NCI-H2227 (cell line): ENCODE measurements around the gene ADGRL3.
A peak's percentile ranks its signal among the peaks of the same experiment; 100 is the strongest.
"Not testable (repeated sequence)": the region's sequence is repeated elsewhere in the genome, so short reads cannot be mapped to it uniquely, and the experiment has no call there.

Experiments
- DNase-seq: peaks from one replicate; lab custom pipeline; 2025; ENCODE audit not compliant: unreplicated experiment; lab: John Stamatoyannopoulos, UW

Gene ADGRL3

DNA sequence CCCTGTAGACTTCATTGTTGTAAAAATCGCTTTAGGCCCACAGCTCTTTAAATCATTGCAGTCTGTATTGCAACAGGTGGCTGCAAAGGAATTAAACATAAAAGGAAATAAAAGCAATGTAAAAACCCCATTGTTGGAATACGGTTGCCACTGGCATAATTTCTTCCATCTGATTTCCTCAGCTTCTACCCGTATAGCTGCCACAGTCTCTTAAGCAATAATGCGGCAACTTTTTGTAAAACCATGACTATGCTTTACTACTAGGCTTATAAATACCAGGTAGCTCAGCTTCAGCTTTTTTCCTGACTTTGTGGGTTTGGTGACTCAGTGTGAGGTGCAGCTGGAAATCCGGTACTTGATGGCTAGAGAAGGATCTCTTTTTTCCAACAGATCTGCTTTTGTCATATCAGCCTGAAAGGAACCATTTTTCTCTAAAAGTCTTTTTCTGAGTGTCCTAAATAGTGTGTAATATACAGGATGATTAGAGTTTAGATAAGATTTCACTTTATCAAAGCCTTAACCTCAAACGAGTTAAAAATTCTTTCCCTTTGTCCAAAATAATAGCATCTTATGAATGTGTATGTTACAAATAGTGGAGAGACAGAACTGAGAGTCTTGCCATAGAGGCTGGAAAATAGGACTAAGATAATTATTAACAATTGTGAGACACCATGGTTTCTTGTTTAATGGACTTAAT is 268.0 kb downstream of the ADGRL3 start:
- no peak for DNase-seq

DNA sequence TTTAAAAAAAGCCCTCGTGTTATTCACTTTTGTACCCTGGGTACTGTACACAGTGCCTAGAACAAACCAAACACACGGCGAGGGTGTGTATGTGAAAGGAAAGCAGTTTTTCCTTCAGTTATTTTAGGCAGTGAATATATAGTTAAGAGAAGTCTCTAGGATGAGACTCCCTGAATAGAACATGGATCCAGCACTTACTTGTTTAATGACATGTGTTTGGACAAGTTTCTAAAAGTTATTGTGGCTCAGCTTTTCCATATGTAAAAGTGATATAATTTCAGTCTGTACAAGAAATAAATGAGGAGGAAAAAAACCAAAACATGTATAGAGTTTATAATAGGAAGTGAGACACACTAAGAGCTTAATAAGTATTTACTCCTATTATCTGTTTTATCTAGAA is 273.2 kb downstream of the ADGRL3 start:
- DNase-seq = no peak

DNA sequence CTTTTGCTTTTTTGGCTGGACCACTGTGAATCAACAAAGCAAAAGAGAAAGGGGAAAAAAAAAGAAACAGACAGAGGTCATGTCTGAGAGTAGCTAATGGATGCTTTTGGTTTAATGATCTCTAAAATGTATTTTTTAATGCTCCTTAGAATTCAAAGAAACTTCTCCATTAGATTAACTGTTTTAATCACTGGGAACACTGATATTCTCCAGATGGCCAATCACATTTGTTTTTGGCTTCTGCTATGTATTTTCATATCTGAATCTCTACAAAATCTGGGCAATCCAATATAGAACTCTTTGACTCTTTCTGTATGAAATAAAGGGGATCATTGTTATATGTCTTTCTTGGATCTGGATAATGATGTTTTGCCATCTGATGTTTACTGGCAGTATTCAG is 278.2 kb downstream of the ADGRL3 start:
- DNase-seq = no peak

DNA sequence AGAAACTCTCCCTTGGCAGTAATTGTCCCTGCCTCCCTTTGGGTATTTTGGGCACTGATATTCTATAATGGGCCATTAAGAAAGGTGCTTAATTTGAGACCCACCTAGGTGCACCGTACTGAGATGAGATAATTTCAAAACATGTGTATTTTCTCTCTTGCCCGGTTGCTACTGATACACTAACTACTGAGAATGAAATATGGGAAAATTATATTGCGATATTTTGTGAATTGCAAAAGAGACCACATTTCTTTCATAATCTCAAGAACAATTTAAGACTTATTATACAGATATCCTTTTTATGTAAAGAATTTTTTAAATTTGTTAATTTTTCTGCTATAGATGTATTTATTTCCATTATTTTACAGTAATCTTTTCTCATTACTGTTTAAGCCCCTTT is 284.9 kb downstream of the ADGRL3 start:
- DNase-seq = no peak

DNA sequence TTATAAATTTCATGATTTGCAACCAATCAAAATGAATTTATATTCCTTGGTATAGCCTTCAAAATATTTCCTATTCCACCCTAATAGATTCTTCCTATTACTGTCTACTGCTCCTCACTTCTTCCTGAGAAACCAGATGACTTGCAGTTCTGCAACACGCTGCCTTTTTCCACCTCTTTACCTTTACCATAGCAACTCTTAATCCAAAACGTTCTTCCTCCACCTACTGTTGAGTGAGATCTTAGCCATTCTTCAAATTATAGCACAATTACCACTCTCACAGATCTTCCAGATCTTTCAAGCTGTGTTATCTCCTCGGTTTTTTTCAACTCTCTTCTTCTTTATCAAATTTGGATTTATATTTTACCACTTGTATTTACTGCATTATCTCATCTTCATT is 289.8 kb downstream of the ADGRL3 start:
- no peak for DNase-seq

DNA sequence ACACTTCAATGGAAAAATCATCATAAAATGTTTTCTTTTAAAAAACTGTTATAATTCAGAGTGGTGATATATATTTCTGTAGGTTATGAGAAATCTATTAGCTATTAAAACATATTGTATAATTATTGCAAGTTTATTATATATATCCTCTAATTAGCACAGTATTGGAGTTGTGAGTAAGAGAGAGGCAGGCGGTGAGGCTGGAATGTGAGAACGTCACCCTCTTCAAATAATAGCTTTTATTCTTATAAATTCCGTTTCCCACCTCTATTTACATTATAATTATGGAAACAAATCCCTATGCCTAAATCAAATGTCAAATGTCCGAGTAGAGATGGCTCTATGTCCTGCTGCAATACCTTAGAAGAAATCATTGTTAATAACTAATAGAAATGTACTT is 292.9 kb downstream of the ADGRL3 start:
- DNase-seq = no peak

DNA sequence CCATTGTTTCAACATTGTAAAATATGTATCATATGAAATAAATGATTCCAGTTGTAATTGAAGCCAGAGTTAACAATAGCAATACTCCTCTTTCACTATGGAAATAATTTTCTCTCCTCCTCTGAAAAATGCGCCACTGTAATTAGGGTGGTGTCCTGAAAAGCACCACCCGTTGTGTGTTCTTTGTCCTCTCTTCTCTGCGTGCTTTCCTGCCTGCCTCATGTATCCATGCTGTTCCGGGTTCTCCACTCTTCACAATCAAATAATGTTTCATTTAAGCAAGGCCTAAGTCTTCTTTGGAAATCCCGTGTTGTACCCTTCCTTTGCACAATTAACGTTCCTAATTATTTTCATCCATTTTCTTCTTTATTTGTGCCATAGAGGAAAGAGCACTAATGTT is 293.3 kb downstream of the ADGRL3 start:
- peak; percentile 6 for DNase-seq

DNA sequence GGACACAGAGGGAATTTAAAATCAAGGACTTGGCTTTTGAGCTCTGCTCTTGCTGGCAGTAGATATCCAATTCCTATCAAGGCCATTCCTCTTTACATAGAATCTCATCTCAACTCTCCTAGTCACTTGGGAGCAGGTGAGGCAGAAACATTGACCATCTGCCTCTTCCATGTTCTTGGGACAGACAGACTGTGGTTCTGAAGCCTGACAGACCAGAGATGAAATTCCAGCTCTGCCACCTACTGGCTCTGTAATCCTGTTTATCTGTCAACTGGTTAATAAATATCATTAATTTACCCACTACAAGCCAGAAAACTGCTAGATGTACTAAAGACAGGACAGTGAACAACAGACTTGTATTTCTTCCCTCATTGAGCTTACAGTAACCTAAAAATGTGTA is 300.8 kb downstream of the ADGRL3 start:
- DNase-seq = no peak

DNA sequence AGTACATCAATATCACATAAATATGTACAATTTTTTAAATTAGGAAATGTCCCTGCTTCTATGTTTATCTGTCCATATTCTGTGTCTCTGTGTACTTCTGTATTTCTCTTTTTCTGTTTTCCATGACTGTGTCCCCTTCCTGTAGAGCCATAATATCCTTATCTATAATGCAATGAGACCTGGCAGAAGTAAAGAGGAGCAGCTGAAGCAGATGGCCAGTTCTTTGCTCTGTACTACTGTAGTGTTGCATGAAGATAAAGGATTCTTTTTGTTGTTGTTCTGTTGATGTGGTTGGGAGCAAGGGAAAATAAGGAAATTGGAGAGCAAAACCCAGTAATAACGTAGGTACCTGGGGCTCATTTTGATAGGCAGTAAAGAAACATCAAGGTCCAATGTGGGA is 301.7 kb downstream of the ADGRL3 start:
- DNase-seq = no peak

DNA sequence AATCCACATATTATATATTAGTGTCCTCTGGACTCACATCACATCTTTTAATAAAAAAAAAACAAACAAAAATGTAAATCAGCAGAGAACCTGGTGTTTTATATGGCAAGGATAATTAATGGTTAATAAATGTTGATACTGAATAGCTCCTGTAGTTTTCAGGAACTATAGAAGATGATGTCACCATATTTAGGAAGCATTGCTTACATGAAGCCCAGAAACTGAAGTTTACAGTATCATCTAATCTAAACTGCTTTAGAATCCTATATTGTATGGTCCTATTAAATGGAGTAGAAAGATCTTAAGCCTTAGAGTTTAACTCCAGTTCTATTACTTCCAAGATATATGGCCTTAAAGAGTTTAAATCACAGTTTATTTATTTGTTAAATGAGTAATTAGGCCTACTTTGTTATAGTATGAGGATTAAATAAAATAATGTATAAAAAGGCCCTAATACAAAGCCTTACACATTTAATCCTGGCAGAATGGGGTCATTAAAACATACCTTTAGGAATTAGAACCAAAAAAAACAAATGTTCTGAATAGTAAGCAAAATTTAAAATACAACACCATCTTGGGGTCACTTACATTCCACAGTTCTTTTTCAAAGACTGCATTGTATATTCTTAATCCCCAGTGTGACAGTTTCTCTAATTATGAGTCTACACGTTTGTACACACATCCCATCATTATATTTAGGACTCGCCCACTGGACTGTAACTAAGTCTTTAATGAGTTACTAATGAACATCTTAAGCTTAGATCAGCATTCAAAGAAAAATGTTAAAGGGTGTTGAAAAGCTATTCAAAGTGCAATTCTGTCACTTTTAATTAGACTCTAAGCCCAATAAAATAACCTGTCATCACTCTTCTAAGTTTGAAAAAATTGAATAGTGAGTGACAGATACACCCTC is 305.9 kb downstream of the ADGRL3 start:
- DNase-seq = no peak

DNA sequence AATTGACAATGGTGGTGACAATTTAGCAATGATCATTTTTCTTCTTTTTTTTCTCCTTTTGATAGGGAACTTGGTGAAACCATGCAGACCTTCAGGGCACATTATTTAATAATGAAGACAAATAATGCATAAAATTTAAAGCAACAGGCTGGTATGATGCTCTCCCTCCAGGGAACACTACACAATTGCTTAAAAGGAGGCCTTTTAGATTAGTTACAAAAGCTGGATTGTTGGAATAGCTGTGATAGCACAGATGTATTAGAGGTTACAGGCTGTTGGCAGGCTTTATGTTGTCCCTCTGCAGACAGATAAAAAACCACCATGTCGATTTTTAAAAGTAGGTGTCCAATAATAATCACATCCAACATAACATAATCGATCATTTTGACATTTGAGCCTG is 307.0 kb downstream of the ADGRL3 start:
- no peak for DNase-seq

DNA sequence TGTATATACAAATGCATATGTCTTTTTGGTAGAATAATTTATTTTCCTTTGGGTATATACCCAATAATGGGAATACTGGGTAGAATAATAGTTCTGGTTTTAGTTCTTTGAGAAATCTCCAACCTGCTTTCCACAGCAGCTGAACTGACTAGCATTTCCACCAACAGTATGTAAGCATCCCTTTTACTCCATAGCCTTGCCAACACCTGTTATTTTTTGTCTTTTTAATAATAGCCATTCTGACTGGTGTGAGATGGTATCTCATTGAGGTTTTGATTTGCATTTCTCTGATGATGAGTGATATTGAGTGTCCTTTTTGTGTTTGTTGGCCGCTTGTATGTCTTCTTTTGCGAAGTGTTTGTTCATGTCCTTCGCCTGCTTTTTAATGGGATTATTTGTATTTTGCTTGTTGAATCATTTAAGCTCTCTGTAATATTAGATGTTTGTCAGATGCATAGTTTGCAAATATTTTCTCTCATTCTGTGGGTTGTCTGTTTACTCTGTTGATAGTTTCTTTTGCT is 309.7 kb downstream of the ADGRL3 start:
- not testable (repeated sequence) for DNase-seq

DNA sequence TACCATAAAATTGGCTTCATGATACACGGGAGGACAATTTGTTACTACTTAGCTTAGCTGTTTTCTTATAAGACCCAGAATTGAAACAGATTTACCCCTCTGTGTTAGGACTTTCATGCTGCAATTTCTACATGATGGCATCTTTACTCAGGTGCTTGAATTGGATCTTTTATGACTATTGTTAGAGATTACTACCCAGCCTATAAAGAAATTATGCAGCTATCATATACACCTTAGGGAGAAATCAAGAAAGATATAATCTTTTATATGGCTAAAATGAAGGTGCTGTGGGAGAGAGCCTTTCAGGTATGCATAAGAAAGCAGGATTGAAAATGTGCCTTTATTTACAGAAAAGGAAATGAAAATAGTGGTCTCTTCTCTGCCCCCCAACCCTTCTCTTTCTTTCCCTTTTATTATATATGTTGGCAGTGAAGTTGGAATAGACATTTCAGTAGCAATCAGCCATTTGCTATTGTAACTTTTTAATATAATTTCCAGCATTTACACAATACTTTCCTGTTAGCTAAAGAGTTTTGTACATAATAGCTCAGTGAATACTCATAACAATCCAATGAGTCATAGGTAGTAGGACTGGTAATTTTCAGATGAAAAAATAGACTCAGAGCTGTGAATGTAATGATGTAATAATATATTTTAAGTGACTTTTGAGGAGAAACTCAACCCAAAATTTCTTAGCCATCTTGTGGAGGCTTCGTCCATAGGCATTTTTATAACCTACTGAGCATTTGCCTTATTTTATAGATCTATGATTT is 311.8 kb downstream of the ADGRL3 start:
- DNase-seq = no peak

DNA sequence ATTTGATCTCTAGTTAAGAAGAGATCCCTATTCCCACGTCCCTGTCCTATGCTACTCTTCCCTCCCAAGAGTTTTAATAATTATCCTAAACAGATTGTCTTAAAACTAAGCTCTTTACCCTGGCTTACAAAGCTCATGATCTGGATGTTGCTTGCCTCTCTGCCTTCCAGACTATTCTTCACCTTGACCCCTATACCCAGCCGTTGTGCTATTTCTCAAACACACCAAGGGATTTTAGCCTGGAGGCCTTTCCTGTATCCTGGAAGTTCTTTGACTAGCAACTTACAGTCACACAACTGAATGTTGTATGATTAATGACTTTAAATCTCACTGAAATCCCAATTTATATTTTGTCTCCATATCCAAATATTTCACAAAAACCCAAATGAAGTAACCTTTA is 314.9 kb downstream of the ADGRL3 start:
- DNase-seq = no peak

DNA sequence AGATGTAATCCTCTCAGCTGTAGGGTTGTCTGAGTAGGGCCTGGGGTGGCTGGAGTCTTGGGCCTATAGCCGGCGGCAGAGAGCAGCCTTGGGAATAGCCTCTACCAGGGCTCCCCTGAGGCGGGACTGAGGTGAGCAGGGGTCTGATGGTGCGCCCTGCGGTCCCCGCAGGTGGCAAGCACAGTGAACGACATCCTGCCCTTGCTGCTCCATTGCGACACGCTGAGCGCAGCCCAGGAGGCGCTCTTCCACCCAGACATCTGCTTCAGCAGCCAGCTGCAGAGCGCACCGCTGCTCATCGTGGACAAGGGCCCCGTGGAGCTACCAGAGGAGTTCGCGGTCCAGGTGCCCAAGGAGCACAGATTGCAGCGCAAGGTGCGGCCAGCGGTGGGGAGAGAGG is 317.0 kb downstream of the ADGRL3 start:
- no peak for DNase-seq

DNA sequence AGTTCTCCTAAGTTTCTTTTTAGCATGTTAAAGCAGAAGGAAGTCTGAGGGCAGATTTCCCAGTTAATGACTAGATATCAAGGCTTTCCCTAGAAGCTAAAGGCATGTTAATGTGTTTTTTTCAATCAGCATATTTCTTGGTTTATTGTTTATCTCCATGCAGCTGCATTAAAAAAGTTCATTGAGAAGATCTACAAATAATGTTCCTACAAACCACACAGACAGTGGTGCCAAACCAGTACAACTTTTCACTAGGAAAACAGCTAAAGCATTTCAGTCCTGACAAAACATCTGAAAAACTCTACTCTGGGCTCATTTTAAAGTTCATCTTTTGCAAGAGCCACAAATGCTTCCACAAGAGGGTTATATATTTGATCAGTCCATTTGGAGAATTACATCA is 320.0 kb downstream of the ADGRL3 start:
- DNase-seq = no peak

DNA sequence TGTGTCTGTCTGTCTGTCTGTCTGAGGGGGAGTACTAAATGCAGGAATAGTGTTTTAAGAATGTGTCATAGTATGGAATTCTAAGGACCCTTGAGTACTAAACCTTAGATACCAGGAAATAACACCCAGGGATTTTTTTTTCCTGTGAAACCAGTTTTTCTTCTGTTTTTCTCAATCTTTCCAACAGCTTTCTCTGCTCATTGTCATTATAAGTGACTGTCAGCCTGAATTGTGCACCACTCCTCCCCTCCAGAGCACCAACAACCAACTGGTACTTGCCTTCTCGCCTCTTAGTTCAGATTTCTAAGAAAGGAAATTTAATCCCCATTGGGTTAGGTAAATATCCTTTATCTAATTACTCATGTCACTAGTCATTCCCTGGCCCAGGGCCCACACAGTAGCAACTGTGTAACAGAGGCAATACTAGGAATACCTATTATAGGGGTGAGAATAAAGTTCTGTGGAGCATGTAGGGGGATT is 320.6 kb downstream of the ADGRL3 start:
- DNase-seq = no peak

DNA sequence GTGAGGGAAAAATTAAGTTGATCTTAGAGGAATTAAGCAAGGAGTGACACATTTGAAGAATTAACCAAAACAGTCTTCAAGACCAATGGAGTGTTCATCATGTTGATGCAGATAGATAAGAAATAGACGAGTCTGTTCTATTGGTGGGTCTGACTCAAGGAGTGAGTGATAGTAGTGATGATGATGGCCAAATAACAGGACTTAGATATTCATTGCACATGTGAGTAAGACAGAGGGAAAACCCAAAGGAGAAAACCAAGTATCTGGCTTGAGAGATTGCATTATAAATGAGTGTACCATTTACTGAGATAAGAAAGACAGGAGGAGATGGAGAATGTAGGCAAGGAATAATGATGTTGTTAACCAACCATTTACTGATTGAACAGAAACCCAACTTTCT is 321.3 kb downstream of the ADGRL3 start:
- no peak for DNase-seq

DNA sequence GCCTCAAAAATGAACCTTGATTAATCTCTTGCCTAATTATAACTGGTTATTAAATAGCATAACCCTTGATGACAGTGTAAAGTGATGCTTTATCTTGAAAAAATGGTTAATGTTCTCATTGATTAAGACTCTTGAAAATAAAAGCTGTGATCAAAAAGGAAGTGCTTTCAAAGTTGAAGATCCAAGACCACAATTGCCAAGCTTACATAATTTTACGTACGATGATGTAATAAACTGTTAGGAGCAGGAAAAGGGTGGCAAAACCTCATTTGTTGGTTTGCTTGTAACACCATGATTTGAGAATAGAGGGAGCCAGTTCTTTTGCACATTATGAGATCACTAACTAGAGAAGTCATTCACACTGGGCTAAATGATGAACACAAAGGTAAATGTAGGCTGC is 322.2 kb downstream of the ADGRL3 start:
- no peak for DNase-seq

DNA sequence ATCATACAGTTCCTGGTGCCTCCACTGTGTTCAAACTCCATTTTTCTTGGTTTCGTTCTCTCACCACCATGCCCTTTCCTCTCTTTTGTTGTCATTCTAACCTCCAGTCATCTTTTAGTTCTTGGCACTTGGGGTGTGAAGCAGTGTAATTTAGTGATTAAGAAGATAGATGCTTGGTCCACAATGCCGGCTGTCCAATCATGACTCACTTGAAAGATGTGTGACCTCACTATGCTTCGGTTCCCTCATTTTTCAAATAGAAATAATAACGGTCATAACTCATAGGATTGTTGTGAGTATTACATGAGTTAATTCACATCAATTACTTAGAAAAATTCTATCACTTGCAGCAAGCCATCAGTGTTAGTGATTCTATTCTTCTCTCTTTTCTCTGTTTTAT is 327.8 kb downstream of the ADGRL3 start:
- DNase-seq = no peak

DNA sequence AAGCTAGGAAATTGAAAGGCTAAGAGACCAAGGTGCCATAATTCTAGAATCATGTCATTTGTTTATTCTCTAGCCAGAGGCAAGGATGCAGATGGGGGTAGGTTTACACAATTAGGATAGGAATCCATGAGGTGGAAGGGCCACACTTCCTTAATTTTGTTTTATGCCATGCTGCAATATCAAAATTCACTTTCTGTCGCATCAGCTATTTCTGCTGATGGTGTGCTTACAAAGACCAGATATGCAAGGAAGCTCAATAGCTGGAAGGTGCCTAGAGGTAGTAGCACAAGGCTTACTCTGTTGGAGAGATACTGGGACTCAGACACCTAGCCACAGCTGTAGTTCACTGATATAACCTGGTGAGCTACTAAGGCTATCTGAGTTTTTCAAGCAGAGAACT is 328.5 kb downstream of the ADGRL3 start:
- DNase-seq = no peak
